A673 (cell line): ENCODE data around the gene IFIT5. TPM values are rescaled to one million over a fixed set of nuclear protein-coding genes. Genes with fewer than 3 reads are reported as not detected.
"Not testable (repeated sequence)": the region's sequence is repeated elsewhere in the genome, so short reads cannot be mapped to it uniquely, and the experiment has no call there.

Experiments
- BruUV-seq: library from RNA; stranded (reverse); fragments of 400-500 nt; replicated peaks from 2 replicates; lab custom pipeline; 2021; lab: Mats Ljungman, UMichigan
- CTCF ChIA-PET: fragments of 300-600 bp; sonication (Branson Sonifier 250); formaldehyde crosslinking; loops from one replicate; lab custom pipeline; 2022; ENCODE audit warnings: antibody characterized with exemption; lab: Charles Lee
- POLR2A ChIA-PET: fragments of 300-600 bp; sonication (Branson Sonifier 250); formaldehyde crosslinking; loops from one replicate; lab custom pipeline; 2022; ENCODE audit warnings: antibody characterized with exemption; ENCODE audit not compliant: low non-redundant PET; lab: Charles Lee
- DNase-seq: peaks from one replicate; pipeline ENCODE4 v3.0.0-alpha.2; 2015; ENCODE audit warnings: low spot score
- H3K27ac ChIP-seq: fragments of 200-600 bp; sonication (generic); 2 replicates; pipeline ENCODE4 v1.5.1; 2016; ENCODE audit warnings: mixed run types, low read depth, mild to moderate bottlenecking, mixed read lengths, antibody characterized with exemption, low read length; ENCODE audit not compliant: poor library complexity, severe bottlenecking
- H3K27me3 ChIP-seq: fragments of 200-600 bp; sonication (generic); replicated peaks from 2 replicates; pipeline ENCODE4 v1.6.1; 2017; ENCODE audit warnings: mixed run types, low read depth, mild to moderate bottlenecking, mixed read lengths, antibody characterized with exemption, low read length; ENCODE audit not compliant: insufficient read depth, poor library complexity
- H3K36me3 ChIP-seq: fragments of 200-600 bp; sonication (generic); 2 replicates; pipeline ENCODE4 v1.6.1; 2016; ENCODE audit warnings: mixed run types, mild to moderate bottlenecking, mixed read lengths, antibody characterized with exemption, low read length; ENCODE audit not compliant: insufficient read depth, poor library complexity, severe bottlenecking
- H3K4me1 ChIP-seq: fragments of 200-600 bp; sonication (generic); 2 replicates; pipeline ENCODE4 v1.6.1; 2017; ENCODE audit warnings: mixed run types, mild to moderate bottlenecking, mixed read lengths, antibody characterized with exemption, low read length; ENCODE audit not compliant: insufficient read depth, poor library complexity, severe bottlenecking
- H3K4me3 ChIP-seq: fragments of 200-600 bp; sonication (generic); 2 replicates; pipeline ENCODE4 v1.5.1; 2016; ENCODE audit warnings: low read depth, mixed run types, mild to moderate bottlenecking, mixed read lengths, low read length; ENCODE audit not compliant: poor library complexity, severe bottlenecking
- H3K9me3 ChIP-seq: fragments of 200-600 bp; sonication (generic); 2 replicates; pipeline ENCODE4 v1.6.1; 2016; ENCODE audit warnings: mixed run types, low read depth, mild to moderate bottlenecking, mixed read lengths, antibody characterized with exemption, low read length; ENCODE audit not compliant: poor library complexity, severe bottlenecking
- CTCF ChIP-seq: fragments of 300-800, 200-600 bp; sonication (generic); conservative IDR thresholded peaks from 2 replicates; pipeline ENCODE4 v1.5.1; 2017; ENCODE audit warnings: low read depth, mild to moderate bottlenecking, antibody characterized with exemption, low read length, moderate library complexity, mixed read lengths
- EZH2 ChIP-seq: fragments of 200-600 bp; sonication (generic); IDR thresholded peaks from 2 replicates; pipeline ENCODE4 v1.6.1; 2017; ENCODE audit warnings: borderline replicate concordance, low read depth, mild to moderate bottlenecking, mixed read lengths, antibody characterized with exemption, low read length; ENCODE audit not compliant: poor library complexity, severe bottlenecking
- intact Hi-C: fragments of 100-400 bp; cut with micrococcal nuclease; formaldehyde crosslinking; loops from one replicate; pipeline ENCODE4 v1.10.0; 2022; ENCODE audit not compliant: unreplicated experiment
- total RNA-seq: library from RNA; stranded (reverse); gene quantifications from 2 replicates; pipeline ENCODE4 v1.2.3, GENCODE V29; 2021

Gene IFIT5
- total RNA-seq, 1 experiment from 2014 or later, result 15.8 TPM

DNA sequence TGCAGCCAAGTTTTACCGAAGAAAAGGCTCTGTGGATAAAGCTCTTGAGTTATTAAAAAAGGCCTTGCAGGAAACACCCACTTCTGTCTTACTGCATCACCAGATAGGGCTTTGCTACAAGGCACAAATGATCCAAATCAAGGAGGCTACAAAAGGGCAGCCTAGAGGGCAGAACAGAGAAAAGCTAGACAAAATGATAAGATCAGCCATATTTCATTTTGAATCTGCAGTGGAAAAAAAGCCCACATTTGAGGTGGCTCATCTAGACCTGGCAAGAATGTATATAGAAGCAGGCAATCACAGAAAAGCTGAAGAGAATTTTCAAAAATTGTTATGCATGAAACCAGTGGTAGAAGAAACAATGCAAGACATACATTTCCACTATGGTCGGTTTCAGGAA, 11.3 kb upstream of the IFIT5 start:
- POLR2A ChIA-PET, result no interaction called here
- Histone ChIP-seq H3K27me3 (no peaks in the 10 kb centered on the region), H3K36me3 (no peaks in the 10 kb centered on the region), H3K9me3 (no peaks in the 10 kb centered on the region), H3K27ac (no peak overlapping the region), H3K4me3 (no peak overlapping the region), H3K4me1 (no peaks in the 10 kb centered on the region)
- intact Hi-C loops, result no loop called here
- no TSS peak for BruUV-seq
- CTCF ChIA-PET, result no interaction called here
- DNase-seq, result no peak
- TF ChIP-seq CTCF, result no peak
- no peak for TF ChIP-seq EZH2

DNA sequence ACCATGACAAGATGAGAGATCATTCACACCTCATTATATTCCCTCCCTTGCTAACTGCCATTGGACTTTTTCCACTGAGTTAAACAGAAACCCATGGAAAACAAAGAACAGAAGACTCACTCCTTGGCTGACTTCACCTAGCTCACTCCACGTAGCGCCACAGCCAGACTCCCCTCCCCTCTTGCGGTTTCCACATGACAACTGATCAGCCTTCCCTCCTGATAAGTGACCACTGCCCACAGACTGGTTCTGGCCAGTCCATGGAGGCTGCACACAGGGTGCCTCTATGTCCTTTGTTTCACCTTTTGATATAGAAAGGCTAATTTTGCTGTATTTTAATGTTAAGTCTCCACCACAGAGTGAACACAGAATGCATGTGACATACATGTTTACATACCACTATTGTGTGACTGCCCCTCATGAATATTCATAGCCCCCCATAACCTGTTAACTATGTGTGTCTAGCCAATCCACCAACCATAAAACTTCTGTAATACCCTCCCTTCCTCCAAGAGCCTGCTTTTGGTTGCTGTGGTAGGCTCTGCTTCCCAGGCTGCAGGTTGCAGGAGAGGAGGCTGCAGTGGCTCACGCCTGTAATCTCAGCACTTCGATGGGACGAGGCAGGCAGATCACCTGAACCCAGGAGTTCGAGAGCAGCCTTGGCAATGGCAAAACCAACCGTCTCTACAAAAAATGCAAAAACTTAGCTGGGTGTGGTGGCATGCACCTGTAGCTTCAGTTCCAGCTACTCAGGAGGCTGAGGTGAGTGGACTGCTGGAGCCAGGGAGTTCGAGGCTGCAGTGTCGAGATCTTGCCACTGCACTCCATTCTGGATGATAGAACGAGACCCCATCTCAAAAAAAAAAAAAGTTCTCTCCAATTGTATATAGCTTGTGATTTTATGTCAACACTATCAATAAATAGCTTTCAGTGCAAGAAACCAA, 10.0 kb upstream of the IFIT5 start:
- no peaks in the 10 kb centered on the region for H3K36me3 ChIP-seq
- TF ChIP-seq CTCF, result no peak
- TF ChIP-seq EZH2, result no peak
- H3K4me1 ChIP-seq, result no peaks in the 10 kb centered on the region
- H3K27me3 ChIP-seq, result no peaks in the 10 kb centered on the region
- POLR2A ChIA-PET, result interaction anchor here (0.7 kb wide), 1 partner anchor 20 kb away, joined by 3 read pairs; no protein-coding TSS in a partner anchor
- intact Hi-C loops, result no loop called here
- H3K27ac ChIP-seq, result no peak overlapping the region
- no peaks in the 10 kb centered on the region for H3K9me3 ChIP-seq
- no TSS peak for BruUV-seq
- no peak for DNase-seq
- CTCF ChIA-PET, result no interaction called here
- H3K4me3 ChIP-seq, result no peak overlapping the region

DNA sequence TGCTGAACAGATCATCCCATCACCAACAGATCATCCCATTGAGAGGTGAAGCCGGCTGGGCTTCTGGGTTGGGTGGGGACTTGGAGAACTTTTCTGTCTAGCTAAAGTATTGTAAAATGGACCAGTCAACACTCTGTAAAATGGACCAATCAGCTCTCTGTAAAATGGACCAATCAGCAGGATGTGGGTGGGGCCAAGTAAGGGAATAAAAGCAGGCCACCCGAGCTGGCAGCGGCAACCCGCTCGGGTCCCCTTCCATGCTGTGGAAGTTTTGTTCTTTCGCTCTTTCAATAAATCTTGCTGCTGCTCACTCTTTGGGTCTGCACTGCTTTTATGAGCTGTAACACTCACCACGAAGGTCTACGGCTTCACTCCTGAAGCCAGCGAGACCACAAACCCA, 8.2 kb upstream of the IFIT5 start:
- CTCF ChIA-PET, BruUV-seq, intact Hi-C loops, H3K4me1 ChIP-seq, POLR2A ChIA-PET, H3K9me3 ChIP-seq, H3K36me3 ChIP-seq, DNase-seq, H3K4me3 ChIP-seq, H3K27me3 ChIP-seq, H3K27ac ChIP-seq: not testable (repeated sequence)

- H3K4me1 ChIP-seq, DNase-seq, H3K36me3 ChIP-seq, POLR2A ChIA-PET, intact Hi-C loops, H3K9me3 ChIP-seq, H3K27ac ChIP-seq, CTCF ChIA-PET, H3K4me3 ChIP-seq, BruUV-seq, H3K27me3 ChIP-seq: not testable (repeated sequence)
Measured at GRCh38 chr10:89407792-89408191, 6.6 kb upstream of the IFIT5 start.

- H3K9me3 ChIP-seq, H3K27me3 ChIP-seq, DNase-seq, H3K4me1 ChIP-seq, H3K4me3 ChIP-seq, intact Hi-C loops, BruUV-seq, CTCF ChIA-PET, H3K27ac ChIP-seq, POLR2A ChIA-PET, H3K36me3 ChIP-seq: not testable (repeated sequence)
Measured at GRCh38 chr10:89409282-89409681, 5.1 kb upstream of the IFIT5 start.

GRCh38 chr10:89410551-89410950, 3.8 kb upstream of the IFIT5 start:
- H3K4me3 ChIP-seq, POLR2A ChIA-PET, H3K4me1 ChIP-seq, CTCF ChIA-PET, H3K9me3 ChIP-seq, BruUV-seq, H3K27me3 ChIP-seq, H3K36me3 ChIP-seq, DNase-seq, H3K27ac ChIP-seq: not testable (repeated sequence)
- intact Hi-C loops, result loop anchor here (5.0 kb wide), 1 partner anchor 843 kb away; no protein-coding TSS in a partner anchor
